Activated CD8-positive, alpha-beta T cell treated with anti-CD3 and anti-CD28 coated beads for 36 hours (primary cell): ENCODE results near the gene MYO1C. TPM values are rescaled to one million over a fixed set of nuclear protein-coding genes. Genes with fewer than 3 reads are reported as not detected.
A peak's percentile ranks its signal among the peaks of the same experiment; 100 is the strongest.

Source experiments
- ATAC-seq: fragments of 200-7000 bp; cut with Tn5 transposase; one replicate; pipeline ENCODE4 v1.10.0; 2021; ENCODE audit warnings: mild to moderate bottlenecking, moderate library complexity
- CTCF ChIA-PET: fragments of 350-600 bp; sonication (Branson Sonifier 250); formaldehyde crosslinking; loops from one replicate; lab custom pipeline; 2021; ENCODE audit warnings: antibody characterized with exemption; lab: Charles Lee
- POLR2A ChIA-PET: fragments of 350-600 bp; sonication (Branson Sonifier 250); formaldehyde crosslinking; loops from one replicate; lab custom pipeline; 2021; ENCODE audit warnings: antibody characterized with exemption; lab: Charles Lee
- DNase-seq: peaks from one replicate; pipeline ENCODE4 v3.0.0-alpha.2; 2020
- H3K27ac Mint-ChIP-seq: one replicate; pipeline ENCODE4 v1.8.0; 2021; ENCODE audit warnings: mild to moderate bottlenecking, mixed read lengths
- H3K27me3 Mint-ChIP-seq: one replicate; pipeline ENCODE4 v1.8.0; 2021; ENCODE audit warnings: mixed read lengths
- H3K36me3 Mint-ChIP-seq: one replicate; pipeline ENCODE4 v1.8.0; 2021; ENCODE audit warnings: low read depth, mixed read lengths
- H3K4me1 Mint-ChIP-seq: one replicate; pipeline ENCODE4 v1.8.0; 2021; ENCODE audit warnings: low read depth, mixed read lengths
- H3K4me3 Mint-ChIP-seq: one replicate; pipeline ENCODE4 v1.8.0; 2021; ENCODE audit warnings: mild to moderate bottlenecking, moderate library complexity, mixed read lengths
- H3K9me3 Mint-ChIP-seq: one replicate; pipeline ENCODE4 v1.8.0; 2021; ENCODE audit warnings: mixed read lengths
- CTCF ChIP-seq: fragments of 200-600 bp; IDR thresholded peaks from one replicate; pipeline ENCODE4 v1.8.0; 2022; ENCODE audit warnings: antibody characterized with exemption, mild to moderate bottlenecking
- intact Hi-C: fragments of 100-400 bp; cut with micrococcal nuclease; formaldehyde crosslinking; loops from one replicate; pipeline ENCODE4 v1.10.0; 2022
- total RNA-seq, 2 experiments: library from RNA; stranded (reverse); gene quantifications; one replicate each; pipeline ENCODE4 v1.2.3, GENCODE V29; 2021

MYO1C gene
- total RNA-seq, 2 experiments from 2014 or later, result 12.6 to 16.8 TPM

- ChIA-PET POLR2A (interaction anchor here (1.0 to 2.0 kb wide), 5 partner anchors 13 to 90 kb away, joined by 3 to 7 read pairs (median 4); partner anchors contain the start of gene INPP5K), CTCF (interaction anchor here (0.9 to 1.1 kb wide), 4 partner anchors 9 to 122 kb away, joined by 3 to 4 read pairs (median 3); no protein-coding TSS in a partner anchor)
- Mint-ChIP-seq H3K27me3 (peaks cover 3% of the 10 kb centered on the region), H3K4me3 (peak overlapping the region; percentile 71), H3K4me1 (peaks cover 22% of the 10 kb centered on the region), H3K36me3 (no peaks in the 10 kb centered on the region), H3K27ac (peak overlapping the region; percentile 79), H3K9me3 (no peaks in the 10 kb centered on the region)
- no peak for TF ChIP-seq CTCF
- ATAC-seq (peak; percentile 51), DNase-seq (peak; percentile 92)
- intact Hi-C loops, result no loop called here
Measured at GRCh38 chr17:1486802-1487695, 5.4 kb downstream of the MYO1C start.

- no peaks in the 10 kb centered on the region for H3K36me3 Mint-ChIP-seq
- peaks cover 2% of the 10 kb centered on the region for H3K27me3 Mint-ChIP-seq
- H3K4me1 Mint-ChIP-seq, result peaks cover 19% of the 10 kb centered on the region
- ChIA-PET CTCF (interaction anchor here (1.0 to 1.3 kb wide), 5 partner anchors 31 to 144 kb away, joined by 3 to 6 read pairs (median 3); partner anchors contain the start of gene INPP5K), POLR2A (interaction anchor here (1.0 to 1.1 kb wide), 2 partner anchors 12 to 23 kb away, joined by 4 to 6 read pairs; no protein-coding TSS in a partner anchor)
- no peaks in the 10 kb centered on the region for H3K9me3 Mint-ChIP-seq
- no peak for TF ChIP-seq CTCF
- no peak overlapping the region for H3K27ac Mint-ChIP-seq
- intact Hi-C loops, result no loop called here
- ATAC-seq, result peak; percentile 37
- H3K4me3 Mint-ChIP-seq, result peak overlapping the region; percentile 71
- DNase-seq, result peak; percentile 73
Measured at GRCh38 chr17:1485423-1486376, 6.8 kb downstream of the MYO1C start.

GRCh38 chr17:1484676-1485422 is 7.6 kb downstream of the MYO1C start:
- ChIA-PET CTCF (interaction anchor here (1.0 to 1.3 kb wide), 4 partner anchors 32 to 145 kb away, joined by 3 to 6 read pairs (median 4); partner anchors contain the start of gene INPP5K), POLR2A (no interaction called here)
- H3K4me1 Mint-ChIP-seq, result peaks cover 16% of the 10 kb centered on the region

More at GRCh38 chr17:1484676-1485422, 7.6 kb downstream of the MYO1C start:
- no peak for TF ChIP-seq CTCF
- Mint-ChIP-seq H3K36me3 (no peaks in the 10 kb centered on the region), H3K9me3 (no peaks in the 10 kb centered on the region), H3K27ac (peak overlapping the region; percentile 69), H3K4me3 (peak overlapping the region; percentile 67), H3K27me3 (no peaks in the 10 kb centered on the region)
- peak; percentile 19 for ATAC-seq
- intact Hi-C loops, result no loop called here
- DNase-seq, result peak; percentile 51
